Astrocyte of the cerebellum (primary cell): ENCODE data around the gene OR8K5.
"Not testable (repeated sequence)": the region's sequence is repeated elsewhere in the genome, so short reads cannot be mapped to it uniquely, and the experiment has no call there.

ENCODE experiments used
- DNase-seq: peaks from one replicate; pipeline ENCODE4 v3.0.0-alpha.2; 2011; ENCODE audit warnings: low read depth
- H3K4me3 ChIP-seq: 2 replicates; pipeline ENCODE4 v1.5.1; 2011; ENCODE audit warnings: mild to moderate bottlenecking, low read depth, low read length, moderate library complexity
- CTCF ChIP-seq: IDR thresholded peaks from 2 replicates; pipeline ENCODE4 v1.5.1; 2012; ENCODE audit warnings: low read length, low read depth, moderate library complexity, mild to moderate bottlenecking; ENCODE audit errors: missing control alignments
- in situ Hi-C: cut with HindIII; loops from 2 replicates; pipeline ENCODE4 v1.10.0; 2017; ENCODE audit warnings: low sequenced_read_pairs

The OR8K5 gene

GRCh38 chr11:56172256-56172830 is 12.2 kb upstream of the OR8K5 start:
- no peak for DNase-seq
- in situ Hi-C loops: no loop called here
- H3K4me3 ChIP-seq: no peak overlapping the region
- TF ChIP-seq CTCF: no peak

- H3K4me3 ChIP-seq: no peak overlapping the region
- TF ChIP-seq CTCF: no peak
- DNase-seq: no peak
- in situ Hi-C loops: no loop called here
Observed at GRCh38 chr11:56163804-56164203, 3.7 kb upstream of the OR8K5 start.

GRCh38 chr11:56152333-56152732 is 7.8 kb downstream of the OR8K5 start:
- no peak for DNase-seq
- no peak overlapping the region for H3K4me3 ChIP-seq
- in situ Hi-C loops: no loop called here
- TF ChIP-seq CTCF: no peak

GRCh38 chr11:56151376-56151775 is 8.7 kb downstream of the OR8K5 start:
- in situ Hi-C loops: no loop called here
- no peak for TF ChIP-seq CTCF

GRCh38 chr11:56143681-56144080 is 16.4 kb downstream of the OR8K5 start:
- DNase-seq, in situ Hi-C loops, H3K4me3 ChIP-seq: not testable (repeated sequence)

More at GRCh38 chr11:56151376-56151775, 8.7 kb downstream of the OR8K5 start:
- H3K4me3 ChIP-seq: no peak overlapping the region
- no peak for DNase-seq

- no peak for DNase-seq
- in situ Hi-C loops: no loop called here
- no peak for TF ChIP-seq CTCF
- no peak within 1 kb of the TSS for H3K4me3 ChIP-seq
Observed at GRCh38 chr11:56140151-56140661, 19.9 kb downstream of the OR8K5 start, which contains the start of gene OR8J3. OR8J3 (minus strand) TSS chr11:56140201; CDS start chr11:56137718, 2,483 bp downstream.

GRCh38 chr11:56122073-56122472 is 38.0 kb downstream of the OR8K5 start, which contains the start of gene OR8H3:
OR8H3 (plus strand) TSS chr11:56122373; CDS start chr11:56122373, 0 bp downstream.
- in situ Hi-C loops: no loop called here
- H3K4me3 ChIP-seq: no peak within 1 kb of the TSS
- no peak for DNase-seq
- no peak for TF ChIP-seq CTCF
